ENCODE data around the gene LARP6.

Gene LARP6

GRCh38 chr15:70783041-70783440, 70.9 kb downstream of the LARP6 start:
- DNase-seq (ENCODE audit: low read depth): no peak
- H3K4me3 ChIP-seq (replicated peaks; ENCODE audit: low read depth, low read length): no peak overlapping the region
- no peak for TF ChIP-seq CTCF (IDR thresholded peaks at IDR 0.05; ENCODE audit: low read length, missing control alignments)

GRCh38 chr15:70781236-70781635, 72.7 kb downstream of the LARP6 start:
- no peak for DNase-seq (ENCODE audit: low read depth)
- no peak overlapping the region for H3K4me3 ChIP-seq (replicated peaks; ENCODE audit: low read depth, low read length)
- no peak for TF ChIP-seq CTCF (IDR thresholded peaks at IDR 0.05; ENCODE audit: low read length, missing control alignments)

All from fibroblast of pulmonary artery (primary cell).